ENCODE measurements around the gene FSTL3.
"Not testable (repeated sequence)": the region's sequence is repeated elsewhere in the genome, so short reads cannot be mapped to it uniquely, and the experiment has no call there.

FSTL3 gene

GRCh38 chr19:688992-689391, 12.8 kb downstream of the FSTL3 start:
- no peak overlapping the region for H3K27ac ChIP-seq (ENCODE audit: poor library complexity, severe bottlenecking)
- no peak overlapping the region for H3K4me3 ChIP-seq (ENCODE audit: severe bottlenecking)
- no peaks in the 10 kb centered on the region for H3K9me3 ChIP-seq (ENCODE audit: severe bottlenecking)
- H3K27me3 ChIP-seq (ENCODE audit: insufficient read depth, poor library complexity, severe bottlenecking) = no peaks in the 10 kb centered on the region
- DNase-seq (ENCODE audit: low spot score) = no peak
- H3K4me1 ChIP-seq (ENCODE audit: insufficient read depth, poor library complexity, severe bottlenecking) = no peaks in the 10 kb centered on the region
- H3K36me3 ChIP-seq (ENCODE audit: low read depth) = no peaks in the 10 kb centered on the region
- TF ChIP-seq, protein P1, sequence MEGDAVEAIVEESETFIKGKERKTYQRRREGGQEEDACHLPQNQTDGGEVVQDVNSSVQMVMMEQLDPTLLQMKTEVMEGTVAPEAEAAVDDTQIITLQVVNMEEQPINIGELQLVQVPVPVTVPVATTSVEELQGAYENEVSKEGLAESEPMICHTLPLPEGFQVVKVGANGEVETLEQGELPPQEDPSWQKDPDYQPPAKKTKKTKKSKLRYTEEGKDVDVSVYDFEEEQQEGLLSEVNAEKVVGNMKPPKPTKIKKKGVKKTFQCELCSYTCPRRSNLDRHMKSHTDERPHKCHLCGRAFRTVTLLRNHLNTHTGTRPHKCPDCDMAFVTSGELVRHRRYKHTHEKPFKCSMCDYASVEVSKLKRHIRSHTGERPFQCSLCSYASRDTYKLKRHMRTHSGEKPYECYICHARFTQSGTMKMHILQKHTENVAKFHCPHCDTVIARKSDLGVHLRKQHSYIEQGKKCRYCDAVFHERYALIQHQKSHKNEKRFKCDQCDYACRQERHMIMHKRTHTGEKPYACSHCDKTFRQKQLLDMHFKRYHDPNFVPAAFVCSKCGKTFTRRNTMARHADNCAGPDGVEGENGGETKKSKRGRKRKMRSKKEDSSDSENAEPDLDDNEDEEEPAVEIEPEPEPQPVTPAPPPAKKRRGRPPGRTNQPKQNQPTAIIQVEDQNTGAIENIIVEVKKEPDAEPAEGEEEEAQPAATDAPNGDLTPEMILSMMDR (IDR thresholded peaks at IDR 0.05; ENCODE audit: poor library complexity, severe bottlenecking) = no peak
- no peak for ATAC-seq (ENCODE audit: low read depth)

GRCh38 chr19:690203-690602, 14.0 kb downstream of the FSTL3 start:
- Histone ChIP-seq H3K9me3 (ENCODE audit: severe bottlenecking) (no peaks in the 10 kb centered on the region), H3K4me3 (ENCODE audit: severe bottlenecking) (no peak overlapping the region), H3K4me1 (ENCODE audit: insufficient read depth, poor library complexity, severe bottlenecking) (no peaks in the 10 kb centered on the region), H3K27ac (ENCODE audit: poor library complexity, severe bottlenecking) (no peak overlapping the region), H3K36me3 (ENCODE audit: low read depth) (no peaks in the 10 kb centered on the region), H3K27me3 (ENCODE audit: insufficient read depth, poor library complexity, severe bottlenecking) (no peaks in the 10 kb centered on the region)
- TF ChIP-seq, protein P1 (IDR thresholded peaks at IDR 0.05; ENCODE audit: poor library complexity, severe bottlenecking) = no peak
- DNase-seq (ENCODE audit: low spot score) (no peak), ATAC-seq (ENCODE audit: low read depth) (no peak)

GRCh38 chr19:694481-695351, 18.5 kb downstream of the FSTL3 start:
- DNase-seq (ENCODE audit: low spot score) (no peak), ATAC-seq (ENCODE audit: low read depth) (no peak)
- no peak overlapping the region for H3K27ac ChIP-seq (ENCODE audit: poor library complexity, severe bottlenecking)
- H3K4me1 ChIP-seq (ENCODE audit: insufficient read depth, poor library complexity, severe bottlenecking) = no peaks in the 10 kb centered on the region
- no peak overlapping the region for H3K4me3 ChIP-seq (ENCODE audit: severe bottlenecking)
- no peaks in the 10 kb centered on the region for H3K9me3 ChIP-seq (ENCODE audit: severe bottlenecking)
- no peaks in the 10 kb centered on the region for H3K27me3 ChIP-seq (ENCODE audit: insufficient read depth, poor library complexity, severe bottlenecking)
- H3K36me3 ChIP-seq (ENCODE audit: low read depth) = no peaks in the 10 kb centered on the region
- TF ChIP-seq, protein P1 (IDR thresholded peaks at IDR 0.05; ENCODE audit: poor library complexity, severe bottlenecking) = no peak

- no peaks in the 10 kb centered on the region for H3K4me1 ChIP-seq (ENCODE audit: insufficient read depth, poor library complexity, severe bottlenecking)
- DNase-seq (ENCODE audit: low spot score) (no peak), ATAC-seq (ENCODE audit: low read depth) (no peak)
- no peak within 1 kb of the TSS for H3K4me3 ChIP-seq (ENCODE audit: severe bottlenecking)
- TF ChIP-seq, protein P1 (IDR thresholded peaks at IDR 0.05; ENCODE audit: poor library complexity, severe bottlenecking) = no peak
- H3K36me3 ChIP-seq (ENCODE audit: low read depth) = no peaks in the 10 kb centered on the region
- no peak within 1 kb of the TSS for H3K27ac ChIP-seq (ENCODE audit: poor library complexity, severe bottlenecking)
- no peaks in the 10 kb centered on the region for H3K27me3 ChIP-seq (ENCODE audit: insufficient read depth, poor library complexity, severe bottlenecking)
- H3K9me3 ChIP-seq (ENCODE audit: severe bottlenecking) = no peaks in the 10 kb centered on the region
Measured at GRCh38 chr19:695352-695949, 19.3 kb downstream of the FSTL3 start, which contains the start of gene PRSS57. PRSS57 (minus strand) TSS chr19:695452; CDS start chr19:695430, 22 bp downstream.

DNA sequence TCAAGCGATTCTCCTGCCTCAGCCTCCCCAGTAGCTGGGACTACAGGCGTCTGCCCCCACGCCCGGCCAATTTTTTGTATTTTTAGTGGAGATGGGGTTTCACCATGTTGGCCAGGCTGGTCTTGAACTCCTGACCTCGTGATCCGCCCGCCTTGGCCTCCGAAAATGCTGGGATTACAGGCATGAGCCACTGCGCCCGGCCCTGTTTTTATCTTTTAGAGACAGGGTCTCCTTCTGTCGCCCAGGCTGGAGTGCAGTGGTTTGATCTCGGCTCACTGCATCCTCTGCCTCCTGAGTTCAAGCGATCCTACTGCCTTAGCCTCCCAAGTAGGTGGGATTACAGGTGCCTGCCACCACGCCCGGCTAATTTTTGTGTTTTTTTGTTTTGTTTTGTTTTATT, 22.3 kb downstream of the FSTL3 start:
- H3K4me3 ChIP-seq (ENCODE audit: severe bottlenecking); DNase-seq (ENCODE audit: low spot score); ATAC-seq (ENCODE audit: low read depth); H3K27ac ChIP-seq (ENCODE audit: poor library complexity, severe bottlenecking); H3K36me3 ChIP-seq (ENCODE audit: low read depth); H3K4me1 ChIP-seq (ENCODE audit: insufficient read depth, poor library complexity, severe bottlenecking); H3K9me3 ChIP-seq (ENCODE audit: severe bottlenecking); H3K27me3 ChIP-seq (ENCODE audit: insufficient read depth, poor library complexity, severe bottlenecking): not testable (repeated sequence)

- not testable (repeated sequence) for ATAC-seq (ENCODE audit: low read depth); H3K36me3 ChIP-seq (ENCODE audit: low read depth); H3K4me1 ChIP-seq (ENCODE audit: insufficient read depth, poor library complexity, severe bottlenecking); H3K27ac ChIP-seq (ENCODE audit: poor library complexity, severe bottlenecking); H3K9me3 ChIP-seq (ENCODE audit: severe bottlenecking); H3K4me3 ChIP-seq (ENCODE audit: severe bottlenecking); DNase-seq (ENCODE audit: low spot score); H3K27me3 ChIP-seq (ENCODE audit: insufficient read depth, poor library complexity, severe bottlenecking)
Measured at GRCh38 chr19:699885-700284, 23.7 kb downstream of the FSTL3 start.

DNA sequence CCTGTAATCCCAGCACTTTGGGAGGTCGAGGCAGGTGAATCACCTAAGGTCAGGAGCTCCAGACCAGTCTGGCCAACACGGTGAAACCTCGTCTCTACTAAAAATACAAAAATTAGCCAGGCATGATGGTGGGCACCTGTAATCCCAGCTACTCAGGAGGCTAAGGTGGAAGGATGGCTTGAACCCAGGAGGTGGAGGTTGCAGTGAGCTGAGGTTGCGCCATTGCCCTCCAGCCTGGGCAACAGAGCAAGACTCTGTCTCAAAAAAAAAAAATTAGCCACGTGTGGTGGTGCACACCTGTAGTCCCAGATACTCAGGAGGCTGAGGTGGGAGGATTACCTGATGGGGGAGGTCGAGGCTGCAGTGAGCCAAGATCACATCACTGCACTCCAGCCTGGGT, 26.7 kb downstream of the FSTL3 start:
- not testable (repeated sequence) for DNase-seq (ENCODE audit: low spot score); H3K27me3 ChIP-seq (ENCODE audit: insufficient read depth, poor library complexity, severe bottlenecking); H3K4me3 ChIP-seq (ENCODE audit: severe bottlenecking); H3K36me3 ChIP-seq (ENCODE audit: low read depth); H3K27ac ChIP-seq (ENCODE audit: poor library complexity, severe bottlenecking); H3K9me3 ChIP-seq (ENCODE audit: severe bottlenecking); ATAC-seq (ENCODE audit: low read depth); H3K4me1 ChIP-seq (ENCODE audit: insufficient read depth, poor library complexity, severe bottlenecking)
